ENCODE data around the gene GRM2. TPM values are rescaled to one million over a fixed set of nuclear protein-coding genes. Genes with fewer than 3 reads are reported as not detected.

GRM2 gene
- total and polyA plus RNA-seq, 2 of the 8 experiments (the other 6 are each of a cell fraction or from before 2014, with no cell fraction given), result 3.9 to 10.5 TPM

DNA sequence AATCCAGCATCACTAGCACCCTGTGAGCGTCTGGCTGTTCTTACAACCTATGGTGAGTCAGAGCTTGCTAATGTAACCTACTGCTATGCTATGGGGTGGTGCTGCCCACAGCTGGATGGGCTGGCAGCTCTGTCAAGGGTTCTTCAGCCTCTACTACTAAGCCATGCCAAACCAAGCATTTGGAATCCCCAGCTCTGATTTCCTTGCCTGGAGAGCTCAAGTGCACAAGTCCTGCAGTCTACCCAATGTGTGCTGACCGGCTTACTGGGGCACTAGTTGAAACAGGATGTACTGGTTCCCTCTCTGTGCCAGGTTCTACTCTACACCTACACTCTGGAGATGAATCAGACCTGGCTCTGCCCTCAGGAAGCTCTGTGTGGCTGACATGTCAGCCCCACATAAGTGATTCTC is 31.7 kb upstream of the GRM2 start (continued):
- TF ChIP-seq, protein P1, sequence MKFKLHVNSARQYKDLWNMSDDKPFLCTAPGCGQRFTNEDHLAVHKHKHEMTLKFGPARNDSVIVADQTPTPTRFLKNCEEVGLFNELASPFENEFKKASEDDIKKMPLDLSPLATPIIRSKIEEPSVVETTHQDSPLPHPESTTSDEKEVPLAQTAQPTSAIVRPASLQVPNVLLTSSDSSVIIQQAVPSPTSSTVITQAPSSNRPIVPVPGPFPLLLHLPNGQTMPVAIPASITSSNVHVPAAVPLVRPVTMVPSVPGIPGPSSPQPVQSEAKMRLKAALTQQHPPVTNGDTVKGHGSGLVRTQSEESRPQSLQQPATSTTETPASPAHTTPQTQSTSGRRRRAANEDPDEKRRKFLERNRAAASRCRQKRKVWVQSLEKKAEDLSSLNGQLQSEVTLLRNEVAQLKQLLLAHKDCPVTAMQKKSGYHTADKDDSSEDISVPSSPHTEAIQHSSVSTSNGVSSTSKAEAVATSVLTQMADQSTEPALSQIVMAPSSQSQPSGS (IDR thresholded peaks at IDR 0.05; ENCODE audit: low read length), result no peak
- TF ChIP-seq EP300 (IDR thresholded peaks at IDR 0.05; ENCODE audit: borderline replicate concordance in 1 of 2, low read depth in 2 of 2, low read length in 2 of 2), result no peak
- TF ChIP-seq TAF7 (optimal IDR thresholded peaks at IDR 0.05; ENCODE audit: borderline replicate concordance, low read depth, low read length), result no peak
- TF ChIP-seq SIRT6 (IDR thresholded peaks at IDR 0.05; ENCODE audit: low read length), result no peak
- no peak for TF ChIP-seq CREB1 (IDR thresholded peaks at IDR 0.05)
- no peak for TF ChIP-seq TBP (IDR thresholded peaks at IDR 0.05; ENCODE audit: low read depth, low read length)
- no peak for TF ChIP-seq CHD2 (IDR thresholded peaks at IDR 0.05; ENCODE audit: low read length)

All from H1 (cell line).